Thyroid gland (tissue), 4 donors: Measurements from ENCODE around the gene STRADA.

Source experiments
- CTCF ChIP-seq, 6 experiments: fragments of 200-600 bp in 3 of 6; fragments of 450-650 bp in 3 of 6; sonication (generic) in 3 of 6; IDR thresholded peaks; one replicate each; pipeline ENCODE4 v1.5.1; 2016 to 2019; ENCODE audit warnings: antibody characterized with exemption in 6 of 6, mild to moderate bottlenecking in 2 of 6, inconsistent platforms in 1 of 6, moderate library complexity in 1 of 6
- POLR2A ChIP-seq, 2 donors: fragments of 450-650 bp; IDR thresholded peaks; one replicate each; pipeline ENCODE4 v1.6.1; 2017; ENCODE audit warnings: antibody characterized with exemption in 2 of 2, mild to moderate bottlenecking in 2 of 2, moderate library complexity in 1 of 2

- TF ChIP-seq CTCF (IDR thresholded peaks at IDR 0.05) (no peak), POLR2A (IDR thresholded peaks at IDR 0.05) (peak in 1 of 2 donors; percentile 1)
These were observed 32.8 kb upstream of the STRADA start, which contains the start of gene DDX42 for GRCh38 chr17:63774141-63774968.
